Measurements from ENCODE around the gene CLSTN2.

Gene CLSTN2

DNA sequence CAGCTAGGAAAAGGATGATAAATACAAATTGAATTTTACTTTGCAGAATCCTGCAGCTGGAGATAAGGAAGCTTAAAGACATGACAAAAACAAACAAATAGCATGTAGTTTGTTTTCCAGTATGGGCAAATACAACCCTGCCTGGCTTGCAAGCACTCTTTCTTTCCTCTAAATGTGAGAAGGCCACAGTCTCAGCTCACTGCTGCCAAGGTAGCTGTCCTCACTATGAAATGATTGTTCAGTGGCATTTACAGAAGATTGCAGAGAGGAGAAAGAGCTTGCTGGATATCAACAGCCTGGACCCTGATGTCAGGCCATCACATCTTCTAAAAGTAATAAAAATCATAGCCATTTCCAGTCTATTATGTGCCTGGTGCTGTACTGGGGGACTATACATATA, 262.0 kb downstream of the CLSTN2 start:
- DNase-seq, result no peak

DNA sequence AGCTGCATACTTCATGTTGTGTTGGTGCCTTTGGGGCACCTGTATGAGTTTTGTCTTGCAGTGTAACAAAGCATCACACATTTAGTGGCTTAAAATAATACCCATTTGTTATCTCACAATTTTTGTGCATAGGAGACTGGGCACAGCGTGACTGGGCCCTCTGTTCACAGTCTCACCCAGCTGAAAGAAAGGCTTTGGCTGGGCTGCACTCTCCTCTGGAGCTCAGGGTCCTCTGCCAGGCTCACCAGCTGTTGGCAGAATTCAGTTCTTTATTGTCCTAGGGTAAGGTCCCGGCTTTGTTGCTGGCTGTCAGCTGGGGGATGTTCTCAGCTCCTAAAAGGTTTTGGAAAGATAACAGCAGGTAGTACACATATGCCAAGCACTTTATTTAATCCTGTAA, 263.3 kb downstream of the CLSTN2 start:
- DNase-seq, result no peak

DNA sequence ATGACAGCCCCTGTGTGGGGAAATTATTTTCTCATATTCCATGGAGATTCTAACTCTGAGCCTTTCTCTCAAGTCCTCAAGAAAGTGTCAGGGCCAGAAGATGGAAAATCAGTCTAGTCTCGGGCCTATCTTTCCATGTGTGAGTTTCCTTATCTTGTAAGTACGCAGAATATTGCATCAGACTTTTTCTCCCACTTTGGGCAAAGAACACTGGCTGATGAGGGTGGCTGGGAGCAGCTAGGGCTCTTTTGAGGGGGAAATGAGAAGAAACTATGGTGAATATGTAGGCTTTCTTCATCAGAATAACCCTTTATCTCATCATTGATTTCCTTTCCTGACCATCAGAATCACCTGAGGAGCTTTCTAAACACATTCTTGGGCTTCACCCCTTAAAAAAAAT, 264.0 kb downstream of the CLSTN2 start:
- DNase-seq, result no peak

DNA sequence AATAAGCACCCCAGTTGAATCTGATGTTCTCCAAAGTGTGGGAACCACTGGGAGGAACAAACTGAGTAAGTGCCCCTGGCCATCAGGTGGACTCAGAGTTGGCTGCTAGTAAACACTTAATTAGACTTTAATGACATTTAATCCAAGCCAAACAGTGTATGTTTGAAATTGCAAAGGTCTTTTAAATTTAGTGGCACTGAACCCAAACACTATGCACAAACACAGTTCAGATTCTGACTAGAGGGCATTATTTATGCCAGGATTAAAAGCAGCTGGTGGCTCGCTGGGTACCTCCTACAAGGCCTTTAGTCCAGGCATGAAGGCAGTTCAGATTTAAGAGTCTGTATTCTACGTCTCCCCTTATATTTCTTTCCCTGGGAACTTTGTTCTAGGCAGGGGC, 264.8 kb downstream of the CLSTN2 start:
- DNase-seq, result no peak

DNA sequence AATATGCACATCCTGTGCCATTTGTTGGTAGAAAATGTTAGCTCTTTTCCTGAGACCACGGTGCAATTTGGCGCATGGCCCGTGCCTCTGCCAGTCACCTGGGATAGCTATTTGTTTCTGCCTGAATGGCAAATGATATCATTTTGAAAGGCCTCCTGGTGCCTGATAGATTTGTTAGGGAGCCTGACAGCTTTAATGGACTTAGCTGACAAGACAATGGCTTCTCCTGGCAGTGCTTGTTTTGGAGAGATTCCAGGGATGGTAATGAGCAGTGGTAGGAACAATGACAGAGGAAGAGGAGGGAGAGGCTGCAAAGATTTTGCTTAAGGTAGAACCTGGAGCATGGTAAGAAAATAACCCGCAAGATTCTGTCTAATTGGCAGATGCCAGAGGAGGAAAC, 268.5 kb downstream of the CLSTN2 start:
- no peak for DNase-seq

DNA sequence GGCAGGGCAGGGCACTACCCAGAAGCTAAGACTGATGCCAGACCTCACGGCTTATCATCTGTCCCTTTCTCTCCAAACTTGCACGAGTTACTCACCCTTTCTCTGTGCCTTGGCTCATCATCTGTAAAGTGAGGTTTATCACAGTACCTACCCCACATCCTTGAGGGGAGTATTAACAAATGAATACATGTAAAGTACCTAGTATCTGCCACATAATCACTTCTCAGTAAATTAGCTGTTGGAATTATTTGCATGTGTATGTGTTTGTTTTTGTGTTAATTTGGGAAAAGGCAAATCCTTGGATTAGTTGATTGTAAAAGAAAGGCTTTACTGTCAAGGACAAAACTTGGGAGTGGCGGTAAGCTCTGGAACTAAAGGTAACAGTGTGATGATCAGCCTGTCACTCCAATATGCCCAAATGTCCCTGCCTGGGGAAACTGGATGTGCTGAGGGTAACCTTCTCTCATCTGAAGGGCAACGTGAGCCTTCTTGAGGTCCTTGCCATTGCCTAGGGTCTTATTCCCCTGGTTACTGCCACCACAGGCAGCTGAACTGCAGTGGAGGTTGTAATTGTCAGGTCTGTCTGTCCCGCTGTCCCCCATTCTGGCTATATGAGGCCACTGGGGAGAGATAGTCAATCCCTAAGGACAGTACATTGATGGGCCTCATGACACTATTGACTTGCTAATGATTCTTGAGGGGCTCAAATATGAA, 269.4 kb downstream of the CLSTN2 start:
- DNase-seq, result no peak

DNA sequence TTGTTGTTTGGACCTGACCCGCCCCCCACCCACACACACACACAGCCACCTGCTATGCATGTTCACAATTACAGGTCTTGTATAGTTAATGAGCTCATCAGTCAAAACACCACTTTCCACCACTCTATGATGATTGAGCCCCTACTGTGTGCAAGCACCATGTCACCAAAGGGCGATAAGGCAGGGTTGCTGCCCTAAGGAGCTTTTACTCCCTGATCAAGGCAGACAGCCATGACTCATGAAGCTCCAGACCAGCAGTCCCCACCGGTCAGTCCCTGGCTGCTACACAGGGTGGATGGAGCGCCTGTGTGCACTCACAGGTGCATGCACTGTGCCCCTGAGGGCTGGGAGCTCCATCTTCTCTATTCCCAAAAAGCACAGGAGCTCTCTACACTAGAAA, 270.6 kb downstream of the CLSTN2 start:
- DNase-seq, result no peak

DNA sequence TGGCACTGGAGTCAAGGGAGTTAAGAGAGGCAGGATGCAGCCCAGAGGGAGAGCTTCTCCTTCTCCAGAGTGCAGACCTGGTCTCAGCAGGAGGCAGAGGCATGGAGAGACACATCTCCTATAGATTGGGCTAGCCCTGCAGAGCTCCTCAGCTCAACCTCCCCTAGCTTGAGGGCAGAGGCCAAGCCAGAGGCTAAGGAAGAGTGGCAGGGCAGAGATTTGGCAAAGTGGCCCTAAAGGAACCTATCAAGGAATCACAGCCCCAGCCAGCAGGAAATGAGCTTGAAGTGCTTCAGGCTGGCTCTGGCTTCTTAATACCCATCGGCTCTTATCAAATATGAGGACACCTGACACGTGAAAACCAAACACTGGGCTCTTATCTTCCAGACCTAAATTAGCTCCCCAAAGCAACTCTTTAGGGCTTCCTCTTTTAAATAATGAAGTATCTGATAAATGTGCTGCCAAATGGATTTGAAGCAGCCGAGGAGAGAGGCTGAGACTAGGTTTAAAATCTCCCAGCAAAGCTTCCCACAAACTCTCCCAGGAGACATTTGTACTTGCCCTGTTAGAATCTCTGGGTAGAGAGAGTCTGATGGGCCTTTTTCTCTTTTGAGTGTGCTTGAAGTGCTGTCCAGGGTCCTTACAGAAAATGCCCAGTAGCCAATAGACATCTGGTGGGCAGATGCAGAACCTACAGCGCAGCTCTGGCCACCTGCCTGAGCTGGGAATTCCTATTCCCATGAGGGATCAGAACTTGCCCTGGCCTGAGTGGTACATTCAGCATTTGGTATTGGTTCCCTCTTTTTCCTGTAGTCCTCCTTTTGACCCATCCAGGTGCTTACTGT, 271.4 kb downstream of the CLSTN2 start:
- DNase-seq, result peak; percentile 53

DNA sequence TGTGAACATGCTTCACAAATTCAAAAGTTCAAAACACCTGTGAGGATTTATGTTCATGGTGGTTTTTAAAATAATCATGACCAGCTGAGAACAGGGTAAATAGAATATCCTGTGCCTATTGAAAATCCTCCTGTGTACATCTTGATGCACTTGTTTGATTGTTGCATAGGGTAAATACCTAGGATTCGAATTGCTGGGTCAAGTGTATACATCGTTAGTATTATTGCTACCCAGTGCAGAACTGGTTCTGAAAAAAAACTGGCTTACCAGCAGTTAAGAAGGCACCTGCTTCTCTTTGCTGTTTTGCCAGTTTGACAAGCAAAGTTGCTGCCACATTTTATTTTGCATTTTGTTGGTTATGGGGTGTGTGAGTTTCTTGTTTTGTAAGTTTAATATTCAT, 272.6 kb downstream of the CLSTN2 start:
- no peak for DNase-seq

DNA sequence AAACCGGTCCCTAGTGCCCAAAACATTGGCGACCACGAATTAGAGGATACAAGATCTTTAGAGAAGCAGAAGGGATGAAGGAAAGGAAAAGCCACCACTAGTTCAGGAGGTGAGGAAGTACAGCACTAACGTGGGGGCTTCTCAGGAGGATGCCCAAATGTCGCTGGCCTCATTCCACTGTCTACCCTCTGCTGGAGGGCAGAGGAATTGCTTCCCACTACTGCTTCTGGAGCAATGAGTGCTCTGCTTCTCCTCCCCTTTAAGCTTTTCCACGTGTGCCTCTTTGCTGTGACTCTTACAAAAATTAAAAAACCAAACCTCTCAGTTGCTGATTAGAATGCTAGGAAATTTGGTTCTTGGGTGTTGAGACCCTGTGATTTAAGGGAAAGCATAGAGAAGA, 281.3 kb downstream of the CLSTN2 start:
- no peak for DNase-seq

DNA sequence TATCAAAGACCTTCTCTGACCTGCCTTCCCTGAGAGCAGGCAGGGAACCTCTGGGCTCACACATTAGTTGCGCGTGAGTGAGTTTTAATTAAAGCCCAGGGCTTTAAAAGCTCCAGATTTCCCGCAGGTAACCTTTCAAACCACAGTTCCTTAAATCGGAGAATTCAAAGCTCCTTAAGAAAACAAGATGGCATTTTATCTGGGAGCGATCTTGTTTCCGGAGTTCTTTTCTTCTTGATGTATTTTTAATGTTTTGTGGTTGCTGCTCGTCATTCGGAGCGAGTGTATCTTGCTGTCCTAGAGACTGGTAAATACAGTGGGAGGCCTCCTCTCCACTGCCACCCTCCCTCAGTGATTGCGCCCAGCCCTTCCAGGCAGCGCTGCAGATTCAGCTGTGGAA, 284.3 kb downstream of the CLSTN2 start:
- no peak for DNase-seq

DNA sequence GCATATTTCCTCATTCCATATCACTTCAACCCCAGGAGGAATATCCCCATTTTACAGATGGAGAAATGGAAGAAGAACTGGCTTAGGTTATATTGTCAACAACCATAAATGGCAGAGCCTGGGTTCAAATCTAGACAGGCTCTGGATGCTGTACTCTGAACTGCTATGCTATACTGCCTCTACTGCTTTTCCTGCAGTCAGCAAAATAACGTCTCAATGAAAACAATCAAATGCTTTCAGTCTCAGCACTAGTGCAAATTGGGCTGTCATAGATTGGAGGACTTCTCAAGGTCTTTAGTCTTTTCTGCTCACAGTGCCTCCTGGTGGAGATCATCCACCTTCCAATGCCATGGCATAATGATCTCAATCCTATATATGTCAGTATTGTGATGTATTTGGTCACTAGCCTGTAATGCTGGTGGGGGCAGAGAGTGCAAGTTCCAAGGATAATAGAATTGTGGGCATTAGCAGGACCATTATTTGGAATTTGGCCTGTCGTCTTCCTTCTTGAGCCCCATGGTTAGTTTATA, 285.0 kb downstream of the CLSTN2 start:
- DNase-seq, result no peak

DNA sequence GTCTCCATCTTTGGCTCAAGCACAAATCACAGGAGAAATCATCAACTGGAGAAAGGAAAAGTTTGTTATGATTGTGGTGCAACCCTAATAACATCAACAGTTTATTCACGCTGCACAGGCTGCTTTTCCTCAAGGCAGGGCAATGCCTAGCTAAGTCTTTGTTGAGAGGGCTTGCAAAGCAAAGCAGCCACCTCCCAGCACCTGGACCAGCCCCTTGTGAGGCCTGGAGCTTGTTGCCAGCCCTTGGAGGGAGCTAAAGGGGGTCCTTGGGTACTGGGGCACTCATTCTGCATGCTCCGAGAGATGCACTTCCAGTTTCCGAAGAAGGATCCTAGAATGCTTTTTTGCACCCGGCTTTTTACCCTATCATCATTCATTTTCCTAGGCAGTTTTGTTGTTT, 288.2 kb downstream of the CLSTN2 start:
- no peak for DNase-seq

DNA sequence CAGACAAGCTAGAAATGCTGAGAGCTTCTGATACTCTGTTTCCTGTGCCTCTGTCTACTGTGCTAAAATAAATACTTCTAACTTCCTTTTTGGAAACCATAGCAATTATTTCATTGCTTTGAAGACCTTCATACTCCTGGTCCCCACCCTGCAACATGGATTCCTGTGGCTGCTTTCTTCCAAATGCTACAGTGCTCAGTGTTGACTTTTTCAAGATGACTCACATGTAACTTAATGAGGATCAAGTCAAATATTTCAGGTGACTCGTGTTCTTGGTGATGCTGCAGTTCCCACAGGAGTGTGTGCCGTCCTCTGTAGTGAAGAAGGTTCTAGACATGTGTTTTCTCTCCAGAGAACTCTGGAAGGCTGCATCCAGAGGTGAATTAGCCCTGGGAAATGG, 288.6 kb downstream of the CLSTN2 start:
- DNase-seq, result peak; percentile 38

DNA sequence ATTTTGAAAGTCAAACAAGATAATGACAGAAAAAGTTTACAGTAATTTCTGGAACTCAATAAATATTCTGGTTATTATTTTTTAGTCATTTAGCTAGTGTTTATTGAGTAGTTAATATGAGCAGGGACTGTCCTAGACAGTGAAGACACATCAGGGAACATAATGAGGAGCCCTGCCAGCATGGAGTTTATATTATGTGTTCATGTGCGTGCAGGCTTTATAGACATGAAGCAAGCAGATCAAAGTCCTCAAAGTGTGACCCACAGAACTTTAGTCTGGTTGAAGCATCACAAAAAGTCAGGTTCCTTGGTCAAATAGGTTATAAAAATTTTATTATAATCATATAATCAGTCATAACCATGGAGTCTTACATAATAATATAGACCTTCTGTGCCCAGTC, 289.3 kb downstream of the CLSTN2 start:
- DNase-seq, result no peak

DNA sequence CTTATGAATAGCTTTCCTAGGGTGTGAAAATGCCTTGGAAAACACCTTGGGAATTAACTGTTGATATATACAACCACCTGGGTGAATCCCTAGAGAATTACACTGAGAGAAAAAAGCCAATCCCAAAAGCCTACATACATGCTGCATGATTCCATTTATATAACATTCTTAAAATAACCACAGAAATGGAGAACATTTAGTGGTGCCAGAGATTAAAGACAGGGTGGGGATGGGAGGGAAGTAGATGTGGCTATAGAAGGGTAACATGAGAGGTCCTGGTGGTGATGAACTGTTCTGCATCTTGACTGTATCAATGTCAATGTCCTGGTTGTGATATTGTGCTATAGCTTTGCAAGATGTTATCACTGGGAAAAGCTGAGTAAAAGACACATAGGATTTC, 291.0 kb downstream of the CLSTN2 start:
- DNase-seq, result no peak

DNA sequence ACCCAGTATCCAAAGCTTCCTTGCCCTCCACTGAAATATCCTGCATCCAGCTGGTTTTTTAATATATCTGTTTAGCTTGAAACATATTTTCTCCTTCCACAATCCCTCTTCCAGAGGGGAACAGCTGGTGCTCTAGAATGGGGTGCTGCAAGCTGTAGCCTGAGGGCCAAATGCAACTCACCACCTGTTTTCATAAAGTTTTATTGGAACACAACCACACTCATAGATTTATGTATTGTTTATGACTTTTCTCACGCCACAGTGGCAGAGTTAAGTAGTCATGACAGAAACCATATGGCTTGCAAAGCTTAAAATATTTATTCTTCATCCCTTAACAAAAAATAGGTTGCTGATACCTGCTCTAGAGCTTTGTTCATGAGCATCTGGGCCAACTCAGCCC, 298.7 kb downstream of the CLSTN2 start:
- no peak for DNase-seq

DNA sequence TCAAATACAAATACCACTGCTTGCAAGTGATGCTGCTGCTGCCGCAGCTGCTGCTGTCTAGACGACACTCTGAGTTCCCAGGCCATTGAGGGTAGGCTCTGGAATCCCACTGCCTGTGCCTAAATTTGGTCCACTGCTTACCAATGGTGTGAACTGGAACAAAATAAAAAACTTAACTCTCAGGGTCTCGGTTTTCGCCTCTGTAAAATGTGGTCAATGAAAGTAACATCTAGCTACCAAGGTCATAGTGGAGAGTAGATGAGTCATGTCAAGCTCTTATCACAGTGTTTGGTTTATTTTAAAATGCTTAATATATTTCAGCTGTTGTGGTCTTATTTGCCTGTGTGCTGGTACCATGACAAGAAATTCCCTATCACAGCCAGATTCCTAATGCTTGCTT, 299.3 kb downstream of the CLSTN2 start:
- DNase-seq, result no peak

DNA sequence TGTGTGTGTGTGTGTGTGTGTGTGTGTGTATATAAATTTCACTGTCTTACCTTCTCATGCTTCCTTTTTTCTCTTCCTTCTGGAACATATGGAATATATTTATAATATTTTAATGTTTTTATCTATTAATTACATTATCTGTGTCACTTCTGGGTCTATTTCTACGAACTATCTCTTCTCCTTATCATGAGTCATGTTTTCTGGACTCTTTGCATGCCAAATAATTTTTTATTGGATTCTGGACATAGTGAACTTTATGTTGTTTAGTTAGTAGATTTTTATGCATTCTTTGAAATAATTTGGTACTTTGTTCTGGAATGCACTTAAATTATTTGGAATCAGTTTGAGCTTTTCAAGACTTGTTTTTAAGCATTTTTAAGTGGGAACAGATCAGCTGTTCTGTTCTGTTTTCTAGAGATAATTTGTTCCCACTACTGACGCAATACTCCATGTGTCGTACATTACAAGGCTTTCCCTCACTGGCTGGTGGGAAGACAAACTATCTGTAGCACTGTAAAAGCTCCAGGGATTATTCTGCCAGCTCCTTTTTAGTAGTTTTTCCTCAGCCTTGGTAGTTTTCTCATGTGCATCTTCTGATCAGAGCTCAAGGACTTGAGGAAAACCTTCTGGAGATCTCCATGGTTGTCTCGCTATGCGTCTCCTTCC, 302.0 kb downstream of the CLSTN2 start:
- no peak for DNase-seq

DNA sequence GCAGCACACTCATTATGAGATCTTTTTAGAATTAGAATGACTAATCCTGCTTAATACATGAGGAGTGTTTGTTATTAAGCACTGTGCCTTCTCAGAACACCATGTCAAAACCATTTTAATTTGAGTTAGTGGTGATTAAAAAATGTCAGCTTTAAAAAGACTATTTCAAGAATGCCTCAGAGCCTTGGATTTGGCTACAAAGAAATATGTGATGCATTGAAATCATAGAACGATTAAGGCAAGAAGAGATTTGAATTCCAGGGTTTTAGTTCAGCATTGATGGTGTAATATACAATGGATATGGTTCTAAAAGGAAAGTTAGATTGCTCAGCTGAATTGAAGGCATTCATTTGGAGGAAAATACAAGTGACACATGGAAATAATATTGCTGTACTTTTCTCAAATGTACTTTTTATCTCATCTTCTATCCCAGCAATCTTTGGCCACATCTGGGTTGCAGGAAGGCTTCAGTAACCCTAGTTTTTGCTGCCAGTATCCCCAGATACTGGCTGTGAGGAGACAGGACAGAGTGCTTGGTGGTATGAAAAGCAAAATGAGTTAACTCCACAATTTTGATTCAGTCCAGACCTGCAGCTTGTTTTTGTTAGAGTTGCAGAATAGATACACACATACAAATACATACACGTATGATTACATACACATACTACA, 303.8 kb downstream of the CLSTN2 start:
- DNase-seq, result no peak

DNA sequence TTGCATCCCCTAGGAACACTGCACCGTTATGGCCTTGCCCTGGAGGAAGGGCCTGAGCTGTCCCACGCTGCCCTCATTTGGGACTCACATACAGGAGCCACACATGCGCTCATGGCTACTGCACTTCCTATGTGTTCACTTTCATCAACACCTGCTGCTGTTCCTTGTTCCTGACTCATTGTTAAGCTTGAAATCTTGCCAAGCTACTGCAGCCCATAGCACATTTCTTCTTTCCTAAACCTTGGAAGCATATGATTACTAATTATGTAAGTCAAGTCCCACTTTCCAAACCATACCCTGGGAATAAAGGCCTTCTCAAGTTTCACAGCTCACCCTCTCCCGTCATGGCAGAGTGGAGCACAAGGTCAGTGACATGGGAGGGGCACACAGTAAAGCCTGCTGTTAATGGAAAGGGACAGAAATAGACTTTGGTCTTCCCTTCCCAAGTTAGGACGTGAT, 307.9 kb downstream of the CLSTN2 start:
- no peak for DNase-seq

DNA sequence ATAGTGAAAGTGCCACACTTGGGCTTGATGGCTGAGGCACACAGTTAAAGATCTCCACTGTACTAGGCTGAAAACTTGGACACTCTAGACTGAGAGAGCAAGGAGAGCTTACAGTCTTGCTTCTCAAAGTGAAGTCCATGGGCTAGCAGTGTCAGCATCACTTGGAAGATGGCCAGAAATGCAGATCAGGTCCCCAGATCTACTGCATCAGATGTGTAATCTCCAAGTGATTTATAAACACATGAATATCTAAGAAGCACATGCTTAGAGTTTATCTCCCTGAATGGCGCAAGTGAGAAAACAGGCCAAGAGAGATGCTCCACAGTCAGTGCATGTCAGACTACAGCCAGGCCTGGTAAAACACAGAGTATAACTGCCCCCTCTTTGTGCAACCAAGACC, 308.6 kb downstream of the CLSTN2 start:
- DNase-seq, result no peak

DNA sequence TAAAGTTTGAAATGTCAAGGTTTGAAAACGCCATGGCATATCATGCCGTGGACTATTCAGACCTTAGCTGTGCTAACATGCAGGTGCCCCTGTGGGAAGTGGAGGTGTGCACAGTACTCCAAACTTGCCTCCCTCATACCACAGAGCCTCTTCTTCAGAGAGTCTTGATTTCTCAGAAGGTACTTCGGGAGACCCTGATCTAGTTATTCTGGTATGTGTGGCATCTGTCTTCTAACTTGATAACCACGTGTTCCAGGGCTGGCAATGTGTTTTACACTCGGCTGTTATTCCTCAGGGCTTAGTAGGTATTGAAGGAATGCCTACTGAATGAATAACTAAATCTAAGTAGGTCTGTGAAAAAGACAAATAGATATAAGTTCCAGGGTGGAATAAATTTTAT, 309.9 kb downstream of the CLSTN2 start:
- peak; percentile 48 for DNase-seq

Measured in fibroblast of skin of scalp (primary cell).